GM18867 (cell line): Measurements from ENCODE around the gene PCDHA11.
"Not testable (repeated sequence)": the region's sequence is repeated elsewhere in the genome, so short reads cannot be mapped to it uniquely, and the experiment has no call there.

Source experiments
- ATAC-seq: cut with Tn5 transposase; IDR thresholded peaks from one replicate; pipeline ENCODE4 v1.9.1; 2021; ENCODE audit warnings: mild to moderate bottlenecking, moderate library complexity; ENCODE audit not compliant: unreplicated experiment

Gene PCDHA11, protein sequence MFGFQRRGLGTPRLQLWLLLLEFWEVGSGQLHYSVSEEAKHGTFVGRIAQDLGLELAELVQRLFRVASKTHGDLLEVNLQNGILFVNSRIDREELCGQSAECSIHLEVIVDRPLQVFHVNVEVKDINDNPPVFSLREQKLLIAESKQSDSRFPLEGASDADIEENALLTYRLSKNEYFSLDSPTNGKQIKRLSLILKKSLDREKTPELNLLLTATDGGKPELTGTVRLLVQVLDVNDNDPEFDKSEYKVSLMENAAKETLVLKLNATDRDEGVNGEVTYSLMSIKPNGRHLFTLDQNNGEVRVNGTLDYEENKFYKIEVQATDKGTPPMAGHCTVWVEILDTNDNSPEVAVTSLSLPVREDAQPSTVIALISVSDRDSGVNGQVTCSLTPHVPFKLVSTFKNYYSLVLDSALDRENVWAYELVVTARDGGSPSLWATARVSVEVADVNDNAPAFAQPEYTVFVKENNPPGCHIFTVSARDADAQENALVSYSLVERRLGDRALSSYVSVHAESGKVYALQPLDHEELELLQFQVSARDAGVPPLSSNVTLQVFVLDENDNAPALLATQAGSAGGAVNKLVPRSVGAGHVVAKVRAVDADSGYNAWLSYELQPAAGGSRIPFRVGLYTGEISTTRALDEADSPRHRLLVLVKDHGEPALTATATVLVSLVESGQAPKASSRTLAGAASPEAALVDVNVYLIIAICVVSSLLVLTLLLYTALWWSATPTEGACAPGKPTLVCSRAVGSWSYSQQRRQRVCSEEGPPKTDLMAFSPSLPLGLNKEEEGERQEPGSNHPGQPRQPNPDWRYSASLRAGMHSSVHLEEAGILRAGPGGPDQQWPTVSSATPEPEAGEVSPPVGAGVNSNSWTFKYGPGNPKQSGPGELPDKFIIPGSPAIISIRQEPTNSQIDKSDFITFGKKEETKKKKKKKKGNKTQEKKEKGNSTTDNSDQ

DNA sequence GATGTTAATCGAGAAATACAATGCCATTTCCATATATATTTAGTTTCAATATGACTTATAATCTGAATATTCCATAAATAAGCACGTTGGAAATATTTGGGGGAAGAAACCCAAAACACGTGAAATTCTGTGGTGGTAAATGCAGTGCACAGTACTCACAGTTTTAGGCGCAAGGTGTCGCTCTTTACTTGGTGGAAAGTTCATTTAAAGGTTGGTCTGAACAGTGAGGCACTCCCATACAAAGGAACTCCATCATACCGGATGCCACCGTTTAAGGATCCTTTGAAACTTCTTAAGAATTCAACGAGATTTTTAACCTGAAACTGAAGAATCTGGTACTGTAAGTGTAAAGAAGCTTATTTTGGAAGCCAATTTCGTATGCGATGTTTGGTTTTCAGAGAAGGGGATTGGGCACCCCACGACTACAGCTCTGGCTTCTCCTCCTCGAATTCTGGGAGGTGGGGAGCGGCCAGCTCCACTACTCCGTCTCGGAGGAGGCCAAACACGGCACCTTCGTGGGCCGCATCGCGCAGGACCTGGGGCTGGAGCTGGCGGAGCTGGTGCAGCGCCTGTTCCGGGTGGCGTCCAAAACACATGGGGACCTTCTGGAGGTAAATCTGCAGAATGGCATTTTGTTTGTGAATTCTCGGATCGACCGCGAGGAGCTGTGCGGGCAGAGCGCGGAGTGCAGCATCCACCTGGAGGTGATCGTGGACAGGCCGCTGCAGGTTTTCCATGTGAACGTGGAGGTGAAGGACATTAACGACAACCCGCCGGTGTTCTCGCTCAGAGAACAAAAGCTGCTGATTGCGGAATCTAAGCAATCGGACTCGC lies at the start of gene PCDHA11:
Gene PCDHA11, plus strand, starts transcription at position 237 of the 834 bp plus-strand sequence. Its CDS starts 147 bp downstream, at position 384.
- ATAC-seq = no peak

DNA sequence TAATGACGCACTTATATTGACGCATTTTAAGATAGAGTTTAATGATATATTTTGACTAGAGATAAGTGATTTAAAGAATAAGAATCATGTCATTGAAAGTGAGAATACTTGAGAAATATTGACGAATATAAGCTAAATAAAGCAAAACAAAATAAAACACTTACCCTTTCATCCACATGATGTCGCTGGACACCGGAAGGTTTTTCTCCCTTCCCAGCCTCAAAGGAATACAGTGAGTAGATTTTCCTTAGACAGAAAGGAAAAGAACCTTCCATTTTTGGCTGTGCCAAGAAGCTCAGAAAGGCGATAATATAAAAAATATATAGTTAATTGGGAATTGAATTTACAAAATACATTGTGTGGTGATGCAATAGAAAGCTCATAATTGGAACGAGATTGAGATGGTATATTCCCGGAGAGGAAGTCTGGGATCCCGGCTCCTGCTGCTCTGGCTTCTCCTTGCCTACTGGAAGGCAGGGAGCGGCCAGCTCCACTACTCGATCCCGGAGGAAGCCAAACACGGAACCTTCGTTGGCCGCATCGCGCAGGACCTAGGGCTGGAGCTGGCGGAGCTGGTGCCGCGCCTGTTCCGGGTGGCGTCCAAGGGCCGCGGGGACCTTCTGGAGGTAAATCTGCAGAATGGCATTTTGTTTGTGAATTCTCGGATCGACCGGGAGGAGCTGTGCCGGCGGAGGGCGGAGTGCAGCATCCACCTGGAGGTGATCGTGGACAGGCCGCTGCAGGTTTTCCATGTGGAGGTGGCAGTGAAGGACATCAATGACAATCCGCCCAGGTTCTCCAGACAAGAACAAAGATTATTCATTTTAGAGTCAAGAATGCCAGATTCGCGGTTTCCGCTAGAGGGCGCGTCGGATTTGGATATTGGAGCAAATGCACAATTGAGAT lies 47.1 kb upstream of the PCDHA11 start, which contains the start of gene PCDHA5:
Gene PCDHA5, plus strand, starts transcription at position 239 of the 906 bp plus-strand sequence.
- ATAC-seq = no peak

DNA sequence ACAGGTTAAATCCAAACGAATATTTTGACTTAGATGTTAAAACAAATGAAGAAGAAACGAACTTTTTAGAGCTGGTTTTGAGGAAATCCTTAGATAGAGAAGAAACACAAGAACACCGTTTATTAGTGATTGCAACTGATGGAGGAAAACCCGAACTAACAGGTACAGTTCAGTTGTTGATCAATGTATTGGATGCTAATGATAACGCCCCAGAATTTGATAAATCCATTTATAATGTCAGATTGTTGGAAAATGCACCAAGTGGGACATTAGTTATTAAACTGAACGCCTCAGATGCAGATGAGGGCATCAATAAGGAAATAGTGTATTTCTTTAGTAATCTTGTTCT lies 46.5 kb upstream of the PCDHA11 start:
- no peak for ATAC-seq

DNA sequence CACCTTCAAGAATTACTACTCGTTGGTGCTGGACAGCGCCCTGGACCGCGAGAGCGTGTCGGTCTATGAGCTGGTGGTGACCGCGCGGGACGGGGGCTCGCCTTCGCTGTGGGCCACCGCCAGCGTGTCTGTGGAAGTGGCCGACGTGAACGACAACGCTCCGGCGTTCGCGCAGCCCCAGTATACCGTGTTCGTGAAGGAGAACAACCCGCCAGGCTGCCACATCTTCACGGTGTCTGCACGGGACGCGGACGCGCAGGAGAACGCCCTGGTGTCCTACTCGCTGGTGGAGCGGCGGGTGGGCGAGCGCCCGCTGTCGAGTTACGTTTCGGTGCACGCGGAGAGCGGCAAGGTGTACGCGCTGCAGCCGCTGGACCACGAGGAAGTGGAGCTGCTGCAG lies 45.8 kb upstream of the PCDHA11 start:
- ATAC-seq = not testable (repeated sequence)

DNA sequence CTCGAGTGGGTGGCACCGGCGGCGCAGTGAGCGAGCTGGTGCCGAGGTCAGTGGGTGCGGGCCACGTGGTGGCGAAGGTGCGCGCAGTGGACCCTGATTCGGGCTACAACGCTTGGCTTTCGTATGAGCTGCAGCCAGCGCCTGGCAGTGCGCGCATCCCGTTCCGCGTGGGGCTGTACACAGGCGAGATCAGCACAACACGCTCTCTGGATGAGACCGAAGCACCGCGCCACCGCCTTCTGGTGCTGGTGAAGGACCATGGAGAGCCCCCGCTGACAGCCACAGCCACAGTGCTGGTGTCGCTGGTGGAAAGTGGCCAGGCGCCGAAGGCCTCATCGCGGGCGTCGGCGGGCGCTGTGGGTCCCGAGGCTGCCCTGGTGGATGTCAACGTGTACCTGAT lies 45.3 kb upstream of the PCDHA11 start:
- no peak for ATAC-seq

DNA sequence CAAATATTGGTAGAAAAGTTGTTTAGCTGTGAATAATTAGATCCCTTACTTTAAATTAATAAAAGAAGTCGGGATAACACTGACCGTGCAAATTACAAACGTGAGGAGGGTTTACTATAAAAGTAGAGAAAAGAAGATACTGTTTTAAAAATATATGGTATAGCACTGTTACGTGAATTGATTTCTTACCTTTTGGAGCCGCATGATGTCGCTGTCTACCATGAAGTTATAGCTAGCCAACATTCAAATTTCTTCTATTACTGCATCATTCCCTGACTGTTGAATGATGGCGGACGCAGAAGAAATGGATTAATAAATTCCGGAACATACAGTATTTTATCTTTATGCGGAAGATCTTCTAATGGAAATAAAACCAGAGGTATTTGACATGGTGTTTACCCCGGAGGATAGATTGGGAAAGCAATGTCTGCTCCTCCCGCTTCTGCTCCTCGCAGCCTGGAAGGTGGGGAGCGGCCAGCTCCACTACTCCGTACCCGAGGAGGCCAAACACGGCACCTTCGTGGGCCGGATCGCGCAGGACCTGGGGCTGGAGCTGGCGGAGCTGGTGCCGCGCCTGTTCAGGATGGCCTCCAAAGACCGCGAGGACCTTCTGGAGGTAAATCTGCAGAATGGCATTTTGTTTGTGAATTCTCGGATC lies 40.9 kb upstream of the PCDHA11 start, which contains the start of gene PCDHA6:
Gene PCDHA6, plus strand, starts transcription at position 257 of the 658 bp plus-strand sequence. Its CDS starts 132 bp downstream, at position 389.
- ATAC-seq = no peak

DNA sequence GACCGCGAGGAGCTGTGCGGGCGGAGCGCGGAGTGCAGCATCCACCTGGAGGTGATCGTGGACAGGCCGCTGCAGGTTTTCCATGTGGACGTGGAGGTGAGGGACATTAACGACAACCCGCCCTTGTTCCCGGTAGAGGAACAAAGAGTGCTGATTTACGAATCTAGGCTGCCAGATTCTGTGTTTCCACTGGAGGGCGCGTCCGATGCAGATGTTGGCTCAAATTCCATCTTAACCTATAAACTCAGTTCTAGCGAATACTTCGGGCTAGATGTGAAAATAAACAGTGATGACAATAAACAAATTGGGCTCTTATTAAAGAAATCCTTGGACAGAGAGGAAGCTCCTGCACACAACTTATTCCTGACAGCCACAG lies 40.4 kb upstream of the PCDHA11 start:
- no peak for ATAC-seq

DNA sequence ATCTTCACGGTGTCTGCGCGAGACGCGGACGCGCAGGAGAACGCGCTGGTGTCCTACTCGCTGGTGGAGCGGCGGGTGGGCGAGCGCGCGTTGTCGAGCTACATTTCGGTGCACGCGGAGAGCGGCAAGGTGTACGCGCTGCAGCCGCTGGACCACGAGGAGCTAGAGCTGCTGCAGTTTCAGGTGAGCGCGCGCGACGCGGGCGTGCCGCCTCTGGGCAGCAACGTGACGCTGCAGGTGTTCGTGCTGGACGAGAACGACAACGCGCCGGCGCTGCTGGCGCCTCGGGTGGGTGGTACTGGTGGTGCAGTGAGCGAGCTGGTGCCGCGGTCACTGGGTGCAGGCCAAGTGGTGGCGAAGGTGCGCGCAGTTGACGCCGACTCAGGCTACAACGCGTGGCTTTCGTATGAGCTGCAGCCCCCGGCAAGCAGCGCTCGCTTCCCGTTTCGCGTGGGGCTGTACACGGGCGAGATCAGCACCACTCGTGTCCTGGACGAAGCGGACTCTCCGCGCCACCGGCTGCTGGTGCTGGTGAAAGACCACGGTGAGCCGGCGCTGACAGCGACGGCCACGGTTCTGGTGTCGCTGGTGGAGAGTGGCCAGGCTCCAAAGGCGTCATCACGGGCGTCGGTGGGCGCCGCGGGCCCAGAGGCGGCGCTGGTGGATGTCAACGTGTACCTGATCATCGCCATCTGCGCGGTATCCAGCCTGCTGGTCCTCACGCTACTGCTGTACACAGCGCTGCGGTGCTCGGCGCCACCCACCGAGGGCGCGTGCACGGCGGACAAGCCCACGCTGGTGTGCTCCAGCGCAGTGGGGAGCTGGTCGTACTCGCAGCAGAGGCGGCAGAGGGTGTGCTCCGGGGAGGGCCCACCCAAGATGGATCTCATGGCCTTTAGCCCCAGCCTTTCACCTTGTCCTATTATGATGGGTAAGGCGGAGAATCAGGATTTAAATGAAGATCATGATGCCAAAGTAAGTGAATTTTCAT lies 39.0 kb upstream of the PCDHA11 start:
- ATAC-seq = not testable (repeated sequence)

DNA sequence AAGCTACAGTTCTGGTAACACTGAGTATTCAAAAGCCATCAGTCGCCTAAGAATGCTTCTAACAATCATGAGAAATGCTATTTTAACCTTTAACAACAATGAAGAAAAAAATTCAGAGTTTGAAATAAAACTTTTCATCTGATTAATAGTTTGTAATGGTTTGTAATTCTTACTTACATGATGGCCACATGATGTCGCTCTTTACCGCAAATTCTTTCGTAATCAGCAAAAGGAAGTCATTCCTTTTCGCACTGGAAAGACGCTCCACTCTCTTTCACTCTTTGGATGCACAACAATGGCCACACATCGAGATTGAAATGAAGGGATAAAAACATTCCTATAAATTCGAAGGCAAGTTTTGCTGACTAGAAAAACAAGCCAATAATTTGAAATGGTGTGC lies 34.8 kb upstream of the PCDHA11 start, which contains the start of gene PCDHA7:
Gene PCDHA7, plus strand, starts transcription at position 277 of the 400 bp plus-strand sequence. Its CDS starts 115 bp downstream, at position 392.
- no peak for ATAC-seq

DNA sequence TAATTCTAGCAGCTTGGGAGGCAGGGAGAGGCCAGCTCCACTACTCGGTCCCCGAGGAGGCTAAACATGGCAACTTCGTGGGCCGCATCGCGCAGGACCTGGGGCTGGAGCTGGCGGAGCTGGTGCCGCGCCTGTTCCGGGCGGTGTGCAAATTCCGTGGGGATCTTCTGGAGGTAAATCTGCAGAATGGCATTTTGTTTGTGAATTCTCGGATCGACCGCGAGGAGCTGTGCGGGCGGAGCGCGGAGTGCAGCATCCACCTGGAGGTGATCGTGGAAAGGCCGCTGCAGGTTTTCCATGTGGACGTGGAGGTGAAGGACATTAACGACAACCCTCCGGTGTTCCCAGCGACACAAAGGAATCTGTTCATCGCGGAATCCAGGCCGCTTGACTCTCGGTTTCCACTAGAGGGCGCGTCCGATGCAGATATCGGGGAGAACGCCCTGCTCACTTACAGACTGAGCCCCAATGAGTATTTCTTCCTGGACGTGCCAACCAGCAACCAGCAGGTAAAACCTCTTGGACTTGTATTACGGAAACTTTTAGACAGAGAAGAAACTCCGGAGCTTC lies 34.2 kb upstream of the PCDHA11 start:
- ATAC-seq = not testable (repeated sequence)

DNA sequence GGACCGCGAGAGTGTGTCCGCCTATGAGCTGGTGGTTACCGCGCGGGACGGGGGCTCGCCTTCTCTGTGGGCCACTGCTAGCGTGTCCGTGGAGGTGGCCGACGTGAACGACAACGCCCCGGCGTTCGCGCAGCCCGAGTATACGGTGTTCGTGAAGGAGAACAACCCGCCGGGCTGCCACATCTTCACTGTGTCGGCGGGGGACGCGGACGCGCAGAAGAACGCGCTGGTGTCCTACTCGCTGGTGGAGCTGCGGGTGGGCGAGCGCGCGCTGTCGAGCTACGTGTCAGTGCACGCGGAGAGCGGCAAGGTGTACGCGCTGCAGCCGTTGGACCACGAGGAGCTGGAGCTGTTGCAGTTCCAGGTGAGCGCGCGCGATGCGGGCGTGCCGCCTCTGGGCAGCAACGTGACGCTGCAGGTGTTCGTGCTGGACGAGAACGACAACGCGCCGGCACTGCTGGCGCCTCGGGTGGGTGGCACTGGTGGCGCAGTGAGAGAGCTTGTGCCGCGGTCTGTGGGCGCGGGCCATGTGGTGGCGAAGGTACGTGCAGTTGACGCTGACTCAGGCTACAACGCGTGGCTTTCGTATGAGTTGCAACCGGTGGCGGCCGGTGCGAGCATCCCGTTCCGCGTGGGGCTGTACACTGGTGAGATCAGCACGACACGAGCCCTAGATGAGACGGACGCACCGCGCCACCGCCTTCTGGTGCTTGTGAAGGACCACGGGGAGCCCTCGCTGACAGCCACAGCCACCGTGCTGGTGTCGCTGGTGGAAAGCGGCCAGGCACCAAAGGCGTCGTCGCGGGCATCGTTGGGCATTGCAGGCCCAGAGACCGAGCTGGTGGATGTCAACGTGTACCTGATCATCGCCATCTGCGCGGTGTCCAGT lies 32.9 kb upstream of the PCDHA11 start:
- no peak for ATAC-seq

DNA sequence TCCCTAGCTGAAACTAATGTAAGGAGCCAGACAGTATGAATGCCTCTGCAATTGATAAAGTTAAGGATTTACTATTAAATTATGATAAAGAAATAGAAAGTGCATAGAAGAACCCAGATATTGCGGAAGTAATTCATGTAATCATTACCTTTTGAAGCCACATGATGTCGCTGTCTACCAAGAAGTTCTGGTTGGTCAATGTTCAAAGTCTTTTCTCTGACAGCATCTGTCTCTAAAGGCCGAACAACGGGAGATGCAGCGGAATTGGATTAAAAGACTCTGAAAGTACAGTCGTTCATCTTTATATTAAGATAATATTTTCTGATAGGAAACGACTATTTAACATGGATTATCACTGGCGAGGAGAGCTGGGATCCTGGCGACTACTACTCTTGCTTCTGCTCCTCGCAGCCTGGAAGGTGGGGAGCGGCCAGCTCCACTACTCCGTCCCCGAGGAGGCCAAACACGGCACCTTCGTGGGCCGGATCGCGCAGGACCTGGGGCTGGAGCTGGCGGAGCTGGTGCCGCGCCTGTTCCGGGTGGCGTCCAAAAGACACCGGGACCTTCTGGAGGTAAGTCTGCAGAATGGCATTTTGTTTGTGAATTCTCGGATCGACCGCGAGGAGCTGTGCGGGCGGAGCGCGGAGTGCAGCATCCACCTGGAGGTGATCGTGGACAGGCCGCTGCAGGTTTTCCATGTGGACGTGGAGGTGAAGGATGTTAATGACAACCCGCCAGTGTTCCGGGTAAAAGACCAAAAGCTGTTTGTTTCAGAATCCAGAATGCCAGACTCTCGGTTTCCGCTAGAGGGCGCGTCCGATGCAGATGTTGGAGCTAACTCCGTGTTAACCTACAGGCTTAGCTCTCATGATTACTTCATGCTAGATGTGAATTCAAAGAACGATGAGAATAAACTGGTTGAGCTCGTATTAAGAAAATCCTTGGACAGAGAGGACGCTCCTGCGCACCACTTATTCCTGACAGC lies 27.5 kb upstream of the PCDHA11 start, which contains the start of gene PCDHA8:
Gene PCDHA8, plus strand, starts transcription at position 210 of the 985 bp plus-strand sequence. Its CDS starts 135 bp downstream, at position 345.
- no peak for ATAC-seq

DNA sequence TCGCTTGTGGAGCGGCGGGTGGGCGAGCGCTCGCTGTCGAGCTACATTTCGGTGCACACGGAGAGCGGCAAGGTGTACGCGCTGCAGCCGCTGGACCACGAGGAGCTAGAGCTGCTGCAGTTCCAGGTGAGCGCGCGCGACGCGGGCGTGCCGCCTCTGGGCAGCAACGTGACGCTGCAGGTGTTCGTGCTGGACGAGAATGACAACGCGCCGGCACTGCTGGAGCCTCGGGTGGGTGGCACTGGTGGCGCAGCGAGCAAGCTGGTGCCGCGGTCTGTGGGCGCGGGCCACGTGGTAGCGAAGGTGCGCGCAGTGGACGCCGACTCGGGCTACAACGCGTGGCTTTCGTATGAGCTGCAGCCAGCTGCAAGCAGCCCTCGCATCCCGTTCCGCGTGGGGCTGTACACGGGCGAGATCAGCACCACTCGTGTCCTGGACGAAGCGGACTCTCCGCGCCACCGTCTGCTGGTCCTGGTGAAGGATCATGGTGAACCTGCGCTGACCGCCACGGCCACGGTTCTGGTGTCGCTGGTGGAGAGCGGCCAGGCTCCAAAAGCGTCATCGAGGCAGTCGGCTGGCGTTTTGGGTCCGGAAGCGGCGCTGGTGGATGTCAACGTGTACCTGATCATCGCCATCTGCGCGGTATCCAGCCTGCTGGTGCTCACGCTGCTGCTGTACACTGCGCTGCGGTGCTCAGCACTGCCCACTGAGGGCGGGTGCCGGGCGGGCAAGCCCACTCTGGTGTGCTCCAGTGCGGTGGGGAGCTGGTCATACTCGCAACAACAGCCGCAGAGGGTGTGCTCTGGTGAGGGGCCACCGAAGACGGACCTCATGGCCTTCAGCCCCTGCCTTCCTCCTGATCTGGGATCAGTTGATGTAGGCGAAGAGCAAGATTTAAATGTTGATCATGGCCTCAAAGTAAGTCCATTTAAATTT lies 25.7 kb upstream of the PCDHA11 start:
- ATAC-seq = no peak
